ENCODE data around the gene MYEOV.

- TF ChIP-seq ZNF274 (IDR thresholded peaks at IDR 0.05; ENCODE audit: low read depth, low read length) (no peak), YY1 (IDR thresholded peaks at IDR 0.05; ENCODE audit: insufficient read depth, insufficient read length) (no peak), SUZ12 (IDR thresholded peaks at IDR 0.05; ENCODE audit: extremely low read depth, insufficient read depth, insufficient read length) (no peak)
Measured at GRCh38 chr11:69298267-69299022, 4.5 kb downstream of the MYEOV start.
